Transverse colon (tissue), 4 donors: ENCODE data around the gene NRF1. TPM values are rescaled to one million over a fixed set of nuclear protein-coding genes. Genes with fewer than 3 reads are reported as not detected.

Experiments used
- DNase-seq: peaks from one replicate; pipeline ENCODE4 v3.0.0-alpha.2; 2019
- H3K27ac ChIP-seq, 4 donors: fragments of 200-600 bp; sonication (generic); 2 replicates each; pipeline ENCODE4 v1.5.1; 2016 to 2018; ENCODE audit warnings: inconsistent platforms in 4 of 4
- H3K27me3 ChIP-seq: fragments of 200-600 bp; sonication (generic); 2 replicates; pipeline ENCODE4 v1.5.1; 2017; ENCODE audit warnings: inconsistent platforms
- H3K36me3 ChIP-seq, 4 donors: fragments of 200-600 bp; sonication (generic); 2 replicates each; pipeline ENCODE4 v1.5.1; 2017 to 2019; ENCODE audit warnings: inconsistent platforms in 4 of 4
- H3K4me1 ChIP-seq, 4 donors: fragments of 200-600 bp; sonication (generic); 2 replicates each; pipeline ENCODE4 v1.5.1; 2017 to 2020; ENCODE audit warnings: inconsistent platforms in 4 of 4
- H3K4me3 ChIP-seq, 4 donors: fragments of 200-600 bp; sonication (generic); 1 replicate in 1 of 4; 2 replicates in 3 of 4; pipeline versions ENCODE4 v1.5.1 to v1.6.1; 2017 to 2019; ENCODE audit warnings: inconsistent platforms in 4 of 4
- H3K9me3 ChIP-seq, 2 donors: fragments of 200-600 bp; sonication (generic); 2 replicates each; pipeline ENCODE4 v1.5.1; 2017 to 2019; ENCODE audit warnings: inconsistent platforms in 2 of 2
- CTCF ChIP-seq, 5 experiments: fragments of 200-600 bp in 3 of 5; fragments of 450-650 bp in 2 of 5; sonication (generic) in 3 of 5; IDR thresholded peaks; 1 replicate in 2 of 5; 2 replicates in 3 of 5; pipeline ENCODE4 v1.5.1; 2016 to 2017; ENCODE audit warnings: antibody characterized with exemption in 5 of 5, inconsistent platforms in 3 of 5, mild to moderate bottlenecking in 2 of 5, moderate library complexity in 1 of 5
- EP300 ChIP-seq: sonication (generic); formaldehyde crosslinking; IDR thresholded peaks from one replicate; pipeline ENCODE4 v1.6.1; 2017; ENCODE audit warnings: antibody characterized with exemption, low read depth
- POLR2A ChIP-seq: fragments of 450-650 bp; IDR thresholded peaks from one replicate; pipeline ENCODE4 v1.6.1; 2016; ENCODE audit warnings: antibody characterized with exemption, mild to moderate bottlenecking, moderate library complexity
- POLR2AphosphoS5 ChIP-seq, 3 donors: sonication (generic); formaldehyde crosslinking; IDR thresholded peaks; one replicate each; pipeline ENCODE4 v1.6.1; 2016; ENCODE audit warnings: antibody characterized with exemption in 3 of 3
- WGBS, 2 donors: methylation state at CpG; one replicate each; pipeline ENCODE4 v1.1.5; 2018; ENCODE audit warnings: low coverage in 1 of 2; 5-methylcytosine and 5-hydroxymethylcytosine counted together
- in situ Hi-C, 4 donors: fragments of 200-750 bp; cut with MboI; loops; one replicate each; pipeline versions ENCODE4 v1.15.0 to v1.15.1; 2017; ENCODE audit warnings: low sequenced_read_pairs in 3 of 4, low pct_ligation_motif_present in 1 of 4, low pct_unique_long_range_greater_than_20kb in 1 of 4
- intact Hi-C: fragments of 100-400 bp; cut with DNase I; formaldehyde crosslinking; loops from one replicate; pipeline ENCODE4 v1.15.1; 2023; ENCODE audit warnings: low total_unique reads
- total RNA-seq, 4 donors: library from RNA; depleted of rRNA; stranded (reverse); fragments of >200 nt; gene quantifications; one replicate each; pipeline ENCODE4 v1.1.0, GENCODE V29; 2016

Gene NRF1
- total RNA-seq, 4 donors from 2014 or later: 11.6 to 21.5 (median 15.3) TPM

GRCh38 chr7:129689995-129690581, 78.6 kb downstream of the NRF1 start:
- intact Hi-C loops: no loop called here
- H3K27me3 ChIP-seq: no peaks in the 10 kb centered on the region
- 91 to 100% methylated on average over 2 to 6 of the region's 6 CpGs for WGBS, 2 donors
- H3K9me3 ChIP-seq: no peaks in the 10 kb centered on the region
- no peak for DNase-seq
- H3K4me3 ChIP-seq: no peak overlapping the region
- H3K27ac ChIP-seq: no peak overlapping the region
- H3K36me3 ChIP-seq: peaks cover 0 to 22% (median 11%) of the 10 kb centered on the region in 4 donors
- in situ Hi-C loops: no loop called here
- no peaks in the 10 kb centered on the region for H3K4me1 ChIP-seq
- TF ChIP-seq POLR2A (no peak), POLR2AphosphoS5 (IDR thresholded peaks at IDR 0.05) (no peak), EP300 (no peak), CTCF (IDR thresholded peaks at IDR 0.05) (no peak)

- in situ Hi-C loops: no loop called here
- Histone ChIP-seq H3K9me3 (no peaks in the 10 kb centered on the region), H3K27me3 (no peaks in the 10 kb centered on the region), H3K4me1 (no peaks in the 10 kb centered on the region), H3K27ac (no peak overlapping the region), H3K36me3 (peaks cover 0 to 22% (median 11%) of the 10 kb centered on the region in 4 donors), H3K4me3 (no peak overlapping the region)
- WGBS, 2 donors: 82 to 91% methylated on average over 4 of the region's 4 CpGs
- intact Hi-C loops: no loop called here
- TF ChIP-seq POLR2A (no peak), POLR2AphosphoS5 (IDR thresholded peaks at IDR 0.05) (no peak), CTCF (IDR thresholded peaks at IDR 0.05) (no peak), EP300 (no peak)
- no peak for DNase-seq
Observed at GRCh38 chr7:129690701-129691100, 79.2 kb downstream of the NRF1 start.

GRCh38 chr7:129698516-129699418, 87.2 kb downstream of the NRF1 start:
- no peak overlapping the region for H3K4me3 ChIP-seq
- in situ Hi-C loops (no loop called here), intact Hi-C loops (no loop called here)
- peaks cover 0 to 3% (median 0%) of the 10 kb centered on the region in 4 donors for H3K36me3 ChIP-seq
- no peaks in the 10 kb centered on the region for H3K4me1 ChIP-seq
- H3K27ac ChIP-seq: no peak overlapping the region
- H3K9me3 ChIP-seq: no peaks in the 10 kb centered on the region
- H3K27me3 ChIP-seq: no peaks in the 10 kb centered on the region
- DNase-seq: no peak
- TF ChIP-seq POLR2AphosphoS5 (IDR thresholded peaks at IDR 0.05) (no peak), POLR2A (no peak), CTCF (IDR thresholded peaks at IDR 0.05) (no peak), EP300 (no peak)
- 90 to 91% methylated on average over 2 to 3 of the region's 3 CpGs for WGBS, 2 donors

DNA sequence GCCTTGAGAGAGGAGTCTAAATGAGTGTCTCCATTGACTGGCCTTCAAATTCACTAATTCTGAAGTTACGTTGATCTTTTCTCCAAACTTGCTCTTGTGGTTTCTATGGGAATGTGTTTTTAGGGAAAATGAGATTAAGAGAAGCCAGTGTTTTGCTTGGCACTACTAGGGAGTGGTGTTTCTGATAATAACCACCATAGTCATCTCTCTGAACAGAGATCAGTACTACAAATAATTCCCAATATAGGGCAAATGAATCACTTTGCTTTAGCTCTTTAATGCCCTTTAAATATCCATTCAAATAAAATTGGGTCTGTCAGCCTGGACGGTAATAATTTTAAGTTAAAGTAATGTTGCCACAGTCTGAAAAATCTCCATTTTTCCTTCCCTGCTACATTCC, 90.8 kb downstream of the NRF1 start:
- in situ Hi-C loops (loop anchor here in 1 of 4 donors (25.0 kb wide), 1 partner anchor 310 kb away; no protein-coding TSS in a partner anchor), intact Hi-C loops (no loop called here)
- DNase-seq: no peak
- Histone ChIP-seq H3K27ac (no peak overlapping the region), H3K27me3 (no peaks in the 10 kb centered on the region), H3K4me3 (no peak overlapping the region), H3K9me3 (no peaks in the 10 kb centered on the region), H3K36me3 (peaks cover 0 to 3% (median 0%) of the 10 kb centered on the region in 4 donors), H3K4me1 (no peaks in the 10 kb centered on the region)
- no peak for TF ChIP-seq EP300
- TF ChIP-seq POLR2AphosphoS5 (IDR thresholded peaks at IDR 0.05): no peak
- WGBS, 2 donors: 85 to 100% methylated on average over 2 of the region's 2 CpGs
